Fibroblast of peridontal ligament (primary cell): Measurements from ENCODE around the gene OR1M1.
A peak's percentile ranks its signal among the peaks of the same experiment; 100 is the strongest.

ENCODE experiments used
- DNase-seq: peaks from one replicate; pipeline ENCODE4 v3.0.0-alpha.2; 2010; ENCODE audit errors: extremely low read depth

The OR1M1 gene

GRCh38 chr19:9075064-9075949 is 11.6 kb upstream of the OR1M1 start:
- peak; percentile 42 for DNase-seq

GRCh38 chr19:9076901-9077300 is 10.0 kb upstream of the OR1M1 start:
- no peak for DNase-seq

- no peak for DNase-seq
These were observed 8.2 kb upstream of the OR1M1 start for GRCh38 chr19:9078651-9079050.

- DNase-seq = no peak
These were observed 20.5 kb downstream of the OR1M1 start, which contains the start of gene OR7G2 for GRCh38 chr19:9107375-9107774. Gene OR7G2, minus strand, starts transcription at chr19:9107475. Its CDS starts 4,232 bp downstream, at chr19:9103243.

GRCh38 chr19:9109959-9110358 is 23.1 kb downstream of the OR1M1 start:
- DNase-seq = no peak

GRCh38 chr19:9115307-9115813 is 28.5 kb downstream of the OR1M1 start, which contains the start of gene OR7G1:
Gene OR7G1, minus strand, starts transcription at chr19:9115763. Its CDS starts 0 bp downstream, at chr19:9115763.
- no peak for DNase-seq

GRCh38 chr19:9116547-9116946 is 29.7 kb downstream of the OR1M1 start:
- DNase-seq = no peak

GRCh38 chr19:9126900-9127405 is 40.1 kb downstream of the OR1M1 start, which contains the start of gene OR7G3:
Gene OR7G3, minus strand, starts transcription at chr19:9126950. Its CDS starts 0 bp downstream, at chr19:9126950.
- DNase-seq = no peak

- no peak for DNase-seq
These were observed 41.3 kb downstream of the OR1M1 start for GRCh38 chr19:9128171-9128570.

- no peak for DNase-seq
These were observed 44.1 kb downstream of the OR1M1 start for GRCh38 chr19:9130965-9131364.

- no peak for DNase-seq
These were observed 45.6 kb downstream of the OR1M1 start for GRCh38 chr19:9132422-9132821.

GRCh38 chr19:9139609-9140158 is 52.8 kb downstream of the OR1M1 start:
- DNase-seq = peak; percentile 5

GRCh38 chr19:9140159-9140874 is 53.5 kb downstream of the OR1M1 start, which contains the start of gene ZNF317:
Gene ZNF317, plus strand, starts transcription at chr19:9140397. Its CDS starts 15,620 bp downstream, at chr19:9156017.
- peak; percentile 92 for DNase-seq

GRCh38 chr19:9144920-9145319 is 58.1 kb downstream of the OR1M1 start:
- peak; percentile 8 for DNase-seq
